Neural cell (in vitro differentiated cells): ENCODE results near the gene KBTBD12. TPM values are rescaled to one million over a fixed set of nuclear protein-coding genes. Genes with fewer than 3 reads are reported as not detected.
"Not testable (repeated sequence)": the region's sequence is repeated elsewhere in the genome, so short reads cannot be mapped to it uniquely, and the experiment has no call there.

ENCODE experiments used
- H2AFZ ChIP-seq: fragments of 200-600, 300-800 bp; sonication (generic), shearing (Covaris generic); 2 replicates; pipeline ENCODE4 v1.6.0; 2014; ENCODE audit warnings: low read depth, mild to moderate bottlenecking, antibody characterized with exemption, low read length, moderate library complexity
- H3F3A ChIP-seq: fragments of 200-600 bp; shearing (Covaris generic); 2 replicates; pipeline ENCODE4 v1.6.1; 2016; ENCODE audit warnings: mild to moderate bottlenecking, moderate library complexity, mixed read lengths, antibody characterized with exemption, low read length; ENCODE audit not compliant: insufficient read depth, poor library complexity, severe bottlenecking
- H3K27ac ChIP-seq: fragments of 200-600, 300-800 bp; sonication (generic), shearing (Covaris generic); 2 replicates; pipeline ENCODE4 v1.5.1; 2014; ENCODE audit warnings: mild to moderate bottlenecking, low read length, moderate library complexity
- H3K27me3 ChIP-seq: fragments of 300-800, 200-600 bp; sonication (generic), shearing (Covaris generic); 2 replicates; pipeline ENCODE4 v1.6.0; 2014; ENCODE audit warnings: mild to moderate bottlenecking, low read depth, low read length, moderate library complexity; ENCODE audit not compliant: insufficient read depth
- H3K36me3 ChIP-seq: fragments of 300-800, 200-600 bp; sonication (generic), shearing (Covaris generic); 2 replicates; pipeline ENCODE4 v1.5.1; 2014; ENCODE audit warnings: mild to moderate bottlenecking, antibody characterized with exemption, low read length, moderate library complexity; ENCODE audit not compliant: insufficient read depth
- H3K4me2 ChIP-seq: fragments of 300-800, 200-600 bp; sonication (generic), shearing (Covaris generic); 2 replicates; pipeline ENCODE4 v1.6.0; 2014; ENCODE audit warnings: mild to moderate bottlenecking, low read length
- H3K4me3 ChIP-seq: fragments of 300-800, 200-600 bp; sonication (generic), shearing (Covaris generic); 2 replicates; pipeline ENCODE4 v1.5.1; 2014; ENCODE audit warnings: mild to moderate bottlenecking, low read length, moderate library complexity
- H3K79me2 ChIP-seq: fragments of 200-600 bp; shearing (Covaris generic); replicated peaks from 2 replicates; pipeline ENCODE4 v1.6.0; 2014; ENCODE audit warnings: mild to moderate bottlenecking, low read length, moderate library complexity; ENCODE audit not compliant: insufficient read depth
- H3K9ac ChIP-seq: fragments of 300-800, 200-600 bp; sonication (generic), shearing (Covaris generic); 2 replicates; pipeline ENCODE4 v1.6.1; 2016; ENCODE audit warnings: mild to moderate bottlenecking, low read length, mixed read lengths
- H3K9me2 ChIP-seq: fragments of 200-600 bp; shearing (Covaris generic); 2 replicates; pipeline ENCODE4 v1.6.1; 2016; ENCODE audit warnings: mild to moderate bottlenecking, low read length, mixed read lengths; ENCODE audit not compliant: insufficient read depth
- H3K9me3 ChIP-seq: fragments of 200-600, 300-800 bp; sonication (generic), shearing (Covaris generic); 2 replicates; pipeline ENCODE4 v1.6.1; 2016; ENCODE audit warnings: mild to moderate bottlenecking, mixed run types, low read length, moderate library complexity, mixed read lengths
- H4K20me1 ChIP-seq: fragments of 200-600 bp; shearing (Covaris generic); 2 replicates; pipeline ENCODE4 v1.6.1; 2016; ENCODE audit warnings: mild to moderate bottlenecking, mixed run types; ENCODE audit not compliant: insufficient read depth
- EP300 ChIP-seq: fragments of 450-650 bp; conservative IDR thresholded peaks from 2 replicates; pipeline ENCODE4 v1.6.1; 2014; ENCODE audit warnings: antibody characterized with exemption, mild to moderate bottlenecking, moderate library complexity; ENCODE audit not compliant: poor library complexity, severe bottlenecking
- EZH2 ChIP-seq: fragments of 200-600, 300-800 bp; shearing (Covaris generic), sonication (generic); IDR thresholded peaks from 2 replicates; pipeline ENCODE4 v1.6.1; 2014; ENCODE audit warnings: antibody characterized with exemption, low read length, borderline replicate concordance, mild to moderate bottlenecking; ENCODE audit not compliant: insufficient read depth, poor library complexity, severe bottlenecking
- MXI1 ChIP-seq: fragments of 450-650 bp; conservative IDR thresholded peaks from 2 replicates; pipeline ENCODE4 v1.6.1; 2014; ENCODE audit warnings: antibody characterized with exemption, mild to moderate bottlenecking; ENCODE audit not compliant: poor library complexity, severe bottlenecking
- POLR2AphosphoS5 ChIP-seq: IDR thresholded peaks from 2 replicates; pipeline ENCODE4 v1.6.1; 2012
- RAD21 ChIP-seq: fragments of 450-650 bp; conservative IDR thresholded peaks from 2 replicates; pipeline ENCODE4 v1.6.1; 2014; ENCODE audit warnings: antibody characterized with exemption, mild to moderate bottlenecking, moderate library complexity
- SMC3 ChIP-seq: fragments of 450-650 bp; conservative IDR thresholded peaks from 2 replicates; pipeline ENCODE4 v1.6.1; 2014; ENCODE audit warnings: antibody characterized with exemption, mild to moderate bottlenecking, moderate library complexity; ENCODE audit not compliant: poor library complexity
- TAF1 ChIP-seq: IDR thresholded peaks from 2 replicates; pipeline ENCODE4 v1.6.1; 2012; ENCODE audit warnings: low read depth
- polyA plus RNA-seq: library from polyadenylated mRNA; depleted of rRNA; stranded (reverse); fragments of >200 nt; gene quantifications from 2 replicates; pipeline ENCODE4 v1.2.3, GENCODE V29; 2014
- TF ChIP-seq, protein P1 (sequence below): IDR thresholded peaks from 2 replicates; pipeline ENCODE4 v1.6.1; 2012; ENCODE audit warnings: borderline replicate concordance
- TF ChIP-seq, protein P2 (sequence below): fragments of 450-650 bp; IDR thresholded peaks from 2 replicates; pipeline ENCODE4 v1.5.1; 2014; ENCODE audit warnings: antibody characterized with exemption, mild to moderate bottlenecking, moderate library complexity; ENCODE audit not compliant: poor library complexity, severe bottlenecking

The KBTBD12 gene
- polyA plus RNA-seq, 1 donor from 2014 or later = not detected

DNA sequence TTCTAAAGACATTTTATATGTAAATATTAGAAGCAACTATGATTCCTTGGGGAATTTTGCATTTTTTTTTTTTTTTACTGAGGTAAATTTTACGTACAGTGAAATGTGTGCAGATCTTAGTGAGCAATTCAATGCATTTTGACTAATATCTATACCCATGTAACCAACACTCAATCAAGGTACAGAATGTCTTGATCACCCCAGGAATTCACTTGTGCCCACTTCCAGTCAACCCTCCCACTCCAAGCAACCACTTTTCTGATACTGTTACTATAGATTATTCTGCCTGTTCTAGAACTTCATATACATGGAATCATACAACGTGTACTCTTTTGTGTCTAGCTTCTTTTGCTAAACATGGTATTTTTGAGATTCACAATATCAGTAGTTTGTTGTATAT lies 47.6 kb upstream of the KBTBD12 start:
- no peak overlapping the region for H3K4me3 ChIP-seq
- H3K27me3 ChIP-seq = no peaks in the 10 kb centered on the region
- no peaks in the 10 kb centered on the region for H3K9me3 ChIP-seq
- no peak overlapping the region for H3K27ac ChIP-seq
- H2AFZ ChIP-seq = no peak overlapping the region
- H3K9me2 ChIP-seq = no peaks in the 10 kb centered on the region
- no peak for TF ChIP-seq TAF1
- no peak for TF ChIP-seq SMC3
- TF ChIP-seq MXI1 = no peak
- H3K4me2 ChIP-seq = no peak overlapping the region
- H3K36me3 ChIP-seq = no peaks in the 10 kb centered on the region
- H3K79me2 ChIP-seq = no peaks in the 10 kb centered on the region
- H4K20me1 ChIP-seq = no peaks in the 10 kb centered on the region
- H3K9ac ChIP-seq = no peak overlapping the region
- no peaks in the 10 kb centered on the region for H3F3A ChIP-seq

DNA sequence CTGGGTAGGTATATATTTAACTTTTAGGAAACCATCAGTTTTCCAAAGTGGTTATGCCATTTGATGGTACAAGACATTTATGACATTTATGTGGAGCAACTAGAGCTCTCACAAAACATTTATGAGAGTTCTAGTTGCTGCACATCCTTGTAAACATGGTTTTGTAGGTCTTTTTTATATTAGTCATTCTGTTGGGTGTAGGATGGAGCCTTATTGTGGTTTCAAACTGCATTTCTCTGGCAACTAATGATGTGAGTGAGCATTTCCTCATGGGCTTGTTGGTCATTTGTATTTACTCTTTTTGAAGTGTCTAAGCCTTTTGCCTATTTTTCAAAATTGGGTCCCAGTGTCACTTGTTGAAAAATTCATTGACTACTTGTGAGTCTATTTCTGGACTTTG lies 47.0 kb upstream of the KBTBD12 start:
- TF ChIP-seq SMC3 (no peak), EZH2 (no peak), RAD21 (no peak), MXI1 (no peak), EP300 (no peak), POLR2AphosphoS5 (no peak), TAF1 (no peak)
- TF ChIP-seq, protein P1, sequence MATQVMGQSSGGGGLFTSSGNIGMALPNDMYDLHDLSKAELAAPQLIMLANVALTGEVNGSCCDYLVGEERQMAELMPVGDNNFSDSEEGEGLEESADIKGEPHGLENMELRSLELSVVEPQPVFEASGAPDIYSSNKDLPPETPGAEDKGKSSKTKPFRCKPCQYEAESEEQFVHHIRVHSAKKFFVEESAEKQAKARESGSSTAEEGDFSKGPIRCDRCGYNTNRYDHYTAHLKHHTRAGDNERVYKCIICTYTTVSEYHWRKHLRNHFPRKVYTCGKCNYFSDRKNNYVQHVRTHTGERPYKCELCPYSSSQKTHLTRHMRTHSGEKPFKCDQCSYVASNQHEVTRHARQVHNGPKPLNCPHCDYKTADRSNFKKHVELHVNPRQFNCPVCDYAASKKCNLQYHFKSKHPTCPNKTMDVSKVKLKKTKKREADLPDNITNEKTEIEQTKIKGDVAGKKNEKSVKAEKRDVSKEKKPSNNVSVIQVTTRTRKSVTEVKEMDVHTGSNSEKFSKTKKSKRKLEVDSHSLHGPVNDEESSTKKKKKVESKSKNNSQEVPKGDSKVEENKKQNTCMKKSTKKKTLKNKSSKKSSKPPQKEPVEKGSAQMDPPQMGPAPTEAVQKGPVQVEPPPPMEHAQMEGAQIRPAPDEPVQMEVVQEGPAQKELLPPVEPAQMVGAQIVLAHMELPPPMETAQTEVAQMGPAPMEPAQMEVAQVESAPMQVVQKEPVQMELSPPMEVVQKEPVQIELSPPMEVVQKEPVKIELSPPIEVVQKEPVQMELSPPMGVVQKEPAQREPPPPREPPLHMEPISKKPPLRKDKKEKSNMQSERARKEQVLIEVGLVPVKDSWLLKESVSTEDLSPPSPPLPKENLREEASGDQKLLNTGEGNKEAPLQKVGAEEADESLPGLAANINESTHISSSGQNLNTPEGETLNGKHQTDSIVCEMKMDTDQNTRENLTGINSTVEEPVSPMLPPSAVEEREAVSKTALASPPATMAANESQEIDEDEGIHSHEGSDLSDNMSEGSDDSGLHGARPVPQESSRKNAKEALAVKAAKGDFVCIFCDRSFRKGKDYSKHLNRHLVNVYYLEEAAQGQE = no peak
- TF ChIP-seq, protein P2, sequence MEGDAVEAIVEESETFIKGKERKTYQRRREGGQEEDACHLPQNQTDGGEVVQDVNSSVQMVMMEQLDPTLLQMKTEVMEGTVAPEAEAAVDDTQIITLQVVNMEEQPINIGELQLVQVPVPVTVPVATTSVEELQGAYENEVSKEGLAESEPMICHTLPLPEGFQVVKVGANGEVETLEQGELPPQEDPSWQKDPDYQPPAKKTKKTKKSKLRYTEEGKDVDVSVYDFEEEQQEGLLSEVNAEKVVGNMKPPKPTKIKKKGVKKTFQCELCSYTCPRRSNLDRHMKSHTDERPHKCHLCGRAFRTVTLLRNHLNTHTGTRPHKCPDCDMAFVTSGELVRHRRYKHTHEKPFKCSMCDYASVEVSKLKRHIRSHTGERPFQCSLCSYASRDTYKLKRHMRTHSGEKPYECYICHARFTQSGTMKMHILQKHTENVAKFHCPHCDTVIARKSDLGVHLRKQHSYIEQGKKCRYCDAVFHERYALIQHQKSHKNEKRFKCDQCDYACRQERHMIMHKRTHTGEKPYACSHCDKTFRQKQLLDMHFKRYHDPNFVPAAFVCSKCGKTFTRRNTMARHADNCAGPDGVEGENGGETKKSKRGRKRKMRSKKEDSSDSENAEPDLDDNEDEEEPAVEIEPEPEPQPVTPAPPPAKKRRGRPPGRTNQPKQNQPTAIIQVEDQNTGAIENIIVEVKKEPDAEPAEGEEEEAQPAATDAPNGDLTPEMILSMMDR = no peak
- Histone ChIP-seq H3F3A (no peaks in the 10 kb centered on the region), H4K20me1 (no peaks in the 10 kb centered on the region), H3K27ac (no peak overlapping the region), H3K4me2 (no peak overlapping the region), H3K4me3 (no peak overlapping the region), H2AFZ (no peak overlapping the region), H3K27me3 (no peaks in the 10 kb centered on the region), H3K79me2 (no peaks in the 10 kb centered on the region), H3K9me3 (no peaks in the 10 kb centered on the region), H3K9me2 (no peaks in the 10 kb centered on the region), H3K9ac (no peak overlapping the region), H3K36me3 (no peaks in the 10 kb centered on the region)

DNA sequence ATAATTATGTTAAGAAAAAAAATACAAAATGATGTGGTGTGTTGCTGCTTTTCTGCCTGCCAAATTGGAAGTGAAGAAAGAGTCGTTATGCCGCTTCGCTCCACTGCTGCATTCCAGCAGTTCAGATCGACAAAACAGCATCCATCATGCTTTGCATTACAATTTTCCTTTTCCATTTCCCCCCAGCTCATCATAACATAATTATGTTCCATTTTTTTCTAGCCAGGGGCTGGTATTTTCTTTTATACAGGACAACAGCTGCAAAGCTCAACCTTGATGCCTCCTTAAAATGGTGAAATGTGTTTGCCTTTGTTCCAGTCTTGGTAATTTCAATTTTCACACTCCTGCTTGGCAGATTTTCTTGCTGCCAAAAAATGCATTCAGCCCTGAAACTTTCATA lies 44.9 kb upstream of the KBTBD12 start:
- Histone ChIP-seq H4K20me1 (no peaks in the 10 kb centered on the region), H3K79me2 (no peaks in the 10 kb centered on the region), H3F3A (no peaks in the 10 kb centered on the region), H3K9ac (no peak overlapping the region), H3K9me2 (no peaks in the 10 kb centered on the region), H3K4me2 (no peak overlapping the region), H3K9me3 (no peaks in the 10 kb centered on the region), H3K36me3 (no peaks in the 10 kb centered on the region), H2AFZ (peak overlapping the region; percentile 11), H3K27ac (peak overlapping the region; percentile 36), H3K27me3 (no peaks in the 10 kb centered on the region), H3K4me3 (no peak overlapping the region)
- TF ChIP-seq SMC3 (peak; percentile 8), RAD21 (no peak)

DNA sequence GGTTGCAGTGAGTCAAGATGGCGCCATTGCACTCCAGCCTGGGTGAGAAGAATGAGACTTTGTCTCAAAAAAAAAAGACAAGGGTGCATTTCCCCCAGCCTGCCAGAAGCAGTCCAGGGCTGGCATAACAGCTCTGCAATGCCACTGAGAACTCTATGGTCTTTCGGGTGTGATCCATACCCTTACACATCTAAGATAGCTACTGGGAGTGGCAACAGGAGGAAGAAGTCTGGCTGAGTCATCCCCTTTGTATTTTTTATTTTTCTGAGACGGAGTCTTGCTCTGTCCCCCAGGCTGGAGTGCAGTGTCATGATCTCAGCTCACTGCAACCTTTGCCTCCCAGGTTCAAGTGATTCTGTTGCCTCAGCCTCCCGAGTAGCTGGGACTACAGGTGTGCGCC lies 40.9 kb upstream of the KBTBD12 start:
- not testable (repeated sequence) for H3K79me2 ChIP-seq, H3K9me3 ChIP-seq, H2AFZ ChIP-seq, H3K36me3 ChIP-seq, H4K20me1 ChIP-seq, H3F3A ChIP-seq, H3K4me2 ChIP-seq, H3K27ac ChIP-seq, H3K9me2 ChIP-seq, H3K27me3 ChIP-seq, H3K4me3 ChIP-seq, H3K9ac ChIP-seq
